MM.1S (cell line): ENCODE measurements around the gene MS4A14.

Experiments used
- DNase-seq: peaks from one replicate; pipeline ENCODE4 v3.0.0-alpha.2; 2015
- H2AFZ ChIP-seq: fragments of 300-600 bp; sonication (generic); 2 replicates; pipeline ENCODE4 v1.6.0; 2016; ENCODE audit warnings: antibody characterized with exemption, low read length
- H3F3A ChIP-seq: fragments of 300-600 bp; sonication (generic); 2 replicates; pipeline ENCODE4 v1.6.1; 2016; ENCODE audit warnings: mild to moderate bottlenecking, antibody characterized with exemption, low read length, moderate library complexity, mixed read lengths; ENCODE audit not compliant: insufficient read depth
- H3K27ac ChIP-seq: fragments of 300-600 bp; sonication (generic); 2 replicates; pipeline ENCODE4 v1.5.1; 2016; ENCODE audit warnings: mild to moderate bottlenecking, low read length
- H3K27me3 ChIP-seq: fragments of 300-600 bp; sonication (generic); replicated peaks from 2 replicates; pipeline ENCODE4 v1.6.0; 2016; ENCODE audit warnings: low read length; ENCODE audit not compliant: insufficient read depth
- H3K36me3 ChIP-seq: fragments of 300-600 bp; sonication (generic); replicated peaks from 2 replicates; pipeline ENCODE4 v1.6.1; 2016; ENCODE audit warnings: mild to moderate bottlenecking, low read length, mixed read lengths; ENCODE audit not compliant: insufficient read depth
- H3K4me1 ChIP-seq: fragments of 300-600 bp; sonication (generic); 2 replicates; pipeline ENCODE4 v1.6.1; 2016; ENCODE audit warnings: low read length, mixed read lengths
- H3K4me2 ChIP-seq: fragments of 300-600 bp; sonication (generic); 2 replicates; pipeline ENCODE4 v1.6.0; 2016; ENCODE audit warnings: low read depth, low read length
- H3K4me3 ChIP-seq: fragments of 300-600 bp; sonication (generic); 2 replicates; pipeline ENCODE4 v1.5.1; 2016; ENCODE audit warnings: low read length, mixed read lengths
- H3K79me2 ChIP-seq: fragments of 300-600 bp; sonication (generic); 2 replicates; pipeline ENCODE4 v1.6.1; 2016; ENCODE audit warnings: mixed run types, low read length, mixed read lengths
- H3K9ac ChIP-seq: fragments of 300-600 bp; sonication (generic); 2 replicates; pipeline ENCODE4 v1.6.1; 2016; ENCODE audit warnings: low read length, mixed read lengths
- H3K9me2 ChIP-seq: fragments of 300-600 bp; sonication (generic); replicated peaks from 2 replicates; pipeline ENCODE4 v1.6.1; 2016; ENCODE audit warnings: mild to moderate bottlenecking, low read length, mixed read lengths; ENCODE audit not compliant: insufficient read depth
- H3K9me3 ChIP-seq: fragments of 300-600 bp; sonication (generic); replicated peaks from 2 replicates; pipeline ENCODE4 v1.6.1; 2016; ENCODE audit warnings: mild to moderate bottlenecking, low read length, mixed read lengths; ENCODE audit not compliant: insufficient read depth
- H4K20me1 ChIP-seq: fragments of 300-600 bp; sonication (generic); 2 replicates; pipeline ENCODE4 v1.6.1; 2016; ENCODE audit warnings: mild to moderate bottlenecking, low read length, moderate library complexity, mixed read lengths; ENCODE audit not compliant: insufficient read depth
- EZH2 ChIP-seq: fragments of 300-600 bp; sonication (generic); optimal IDR thresholded peaks from 2 replicates; pipeline ENCODE3; 2017; ENCODE audit warnings: low read depth, mild to moderate bottlenecking, antibody characterized with exemption, low read length, mixed read lengths
- EZH2phosphoT487 ChIP-seq: fragments of 300-600 bp; sonication (generic); IDR thresholded peaks from 2 replicates; pipeline ENCODE4 v1.6.1; 2018; ENCODE audit warnings: antibody characterized with exemption, low read length
- TF ChIP-seq, protein P1 (sequence below): fragments of 300-600 bp; sonication (generic); IDR thresholded peaks from 2 replicates; pipeline ENCODE4 v1.5.1; 2016; ENCODE audit warnings: antibody characterized with exemption, low read length, mixed read lengths

Gene MS4A14, protein sequence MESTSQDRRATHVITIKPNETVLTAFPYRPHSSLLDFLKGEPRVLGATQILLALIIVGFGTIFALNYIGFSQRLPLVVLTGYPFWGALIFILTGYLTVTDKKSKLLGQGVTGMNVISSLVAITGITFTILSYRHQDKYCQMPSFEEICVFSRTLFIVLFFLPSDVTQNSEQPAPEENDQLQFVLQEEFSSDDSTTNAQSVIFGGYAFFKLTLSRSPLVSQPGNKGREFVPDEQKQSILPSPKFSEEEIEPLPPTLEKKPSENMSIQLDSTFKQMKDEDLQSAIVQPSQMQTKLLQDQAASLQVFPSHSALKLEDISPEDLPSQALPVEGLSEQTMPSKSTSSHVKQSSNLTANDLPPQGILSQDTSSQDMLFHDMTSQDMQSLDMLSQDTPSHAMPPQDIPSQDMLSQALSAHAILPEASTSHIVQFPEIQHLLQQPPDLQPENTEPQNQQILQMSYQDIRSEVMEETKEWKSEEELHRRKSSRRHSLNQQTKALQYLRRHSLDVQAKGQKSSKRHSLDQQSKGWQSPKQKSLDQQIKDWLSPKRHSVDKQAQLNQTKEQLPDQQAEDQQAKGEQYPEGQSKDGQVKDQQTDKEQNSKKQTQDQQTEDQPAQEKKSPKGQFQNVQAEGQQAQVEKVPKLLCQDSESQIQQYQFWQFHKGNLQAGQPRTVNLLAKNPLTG

DNA sequence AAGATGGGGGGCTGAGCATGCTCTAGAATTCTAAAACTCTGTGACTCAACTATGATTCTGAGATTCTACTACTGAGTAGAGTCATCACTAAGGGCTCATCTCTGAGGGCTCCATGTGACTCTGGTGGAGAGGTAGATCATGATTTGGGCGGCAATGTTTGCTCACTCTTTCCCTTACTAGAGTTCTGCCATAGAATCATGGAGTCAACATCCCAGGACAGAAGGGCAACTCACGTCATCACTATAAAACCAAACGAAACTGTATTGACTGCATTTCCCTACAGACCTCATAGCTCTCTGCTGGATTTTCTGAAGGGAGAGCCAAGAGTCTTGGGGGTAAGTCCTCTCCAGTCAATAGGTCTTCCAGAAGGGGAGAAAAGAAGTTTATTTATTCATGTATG, at the start of gene MS4A14:
Gene MS4A14 (plus strand): TSS at position 78 of the 400 bp plus-strand sequence. CDS start 120 bp downstream, at position 198.
- no peak within 1 kb of the TSS for H3K27ac ChIP-seq
- H3K9me2 ChIP-seq = no peaks in the 10 kb centered on the region
- H3K4me3 ChIP-seq = no peak within 1 kb of the TSS
- TF ChIP-seq EZH2phosphoT487 (no peak), EZH2 (no peak)
- TF ChIP-seq, protein P1, sequence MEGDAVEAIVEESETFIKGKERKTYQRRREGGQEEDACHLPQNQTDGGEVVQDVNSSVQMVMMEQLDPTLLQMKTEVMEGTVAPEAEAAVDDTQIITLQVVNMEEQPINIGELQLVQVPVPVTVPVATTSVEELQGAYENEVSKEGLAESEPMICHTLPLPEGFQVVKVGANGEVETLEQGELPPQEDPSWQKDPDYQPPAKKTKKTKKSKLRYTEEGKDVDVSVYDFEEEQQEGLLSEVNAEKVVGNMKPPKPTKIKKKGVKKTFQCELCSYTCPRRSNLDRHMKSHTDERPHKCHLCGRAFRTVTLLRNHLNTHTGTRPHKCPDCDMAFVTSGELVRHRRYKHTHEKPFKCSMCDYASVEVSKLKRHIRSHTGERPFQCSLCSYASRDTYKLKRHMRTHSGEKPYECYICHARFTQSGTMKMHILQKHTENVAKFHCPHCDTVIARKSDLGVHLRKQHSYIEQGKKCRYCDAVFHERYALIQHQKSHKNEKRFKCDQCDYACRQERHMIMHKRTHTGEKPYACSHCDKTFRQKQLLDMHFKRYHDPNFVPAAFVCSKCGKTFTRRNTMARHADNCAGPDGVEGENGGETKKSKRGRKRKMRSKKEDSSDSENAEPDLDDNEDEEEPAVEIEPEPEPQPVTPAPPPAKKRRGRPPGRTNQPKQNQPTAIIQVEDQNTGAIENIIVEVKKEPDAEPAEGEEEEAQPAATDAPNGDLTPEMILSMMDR = no peak
- DNase-seq = no peak
- H2AFZ ChIP-seq = no peak within 1 kb of the TSS
- no peaks in the 10 kb centered on the region for H3K79me2 ChIP-seq
- no peaks in the 10 kb centered on the region for H3F3A ChIP-seq
- no peaks in the 10 kb centered on the region for H3K27me3 ChIP-seq
- no peaks in the 10 kb centered on the region for H4K20me1 ChIP-seq
- no peaks in the 10 kb centered on the region for H3K4me1 ChIP-seq
- H3K36me3 ChIP-seq = no peaks in the 10 kb centered on the region
- H3K4me2 ChIP-seq = no peak within 1 kb of the TSS
- no peaks in the 10 kb centered on the region for H3K9me3 ChIP-seq
- H3K9ac ChIP-seq = no peak within 1 kb of the TSS

DNA sequence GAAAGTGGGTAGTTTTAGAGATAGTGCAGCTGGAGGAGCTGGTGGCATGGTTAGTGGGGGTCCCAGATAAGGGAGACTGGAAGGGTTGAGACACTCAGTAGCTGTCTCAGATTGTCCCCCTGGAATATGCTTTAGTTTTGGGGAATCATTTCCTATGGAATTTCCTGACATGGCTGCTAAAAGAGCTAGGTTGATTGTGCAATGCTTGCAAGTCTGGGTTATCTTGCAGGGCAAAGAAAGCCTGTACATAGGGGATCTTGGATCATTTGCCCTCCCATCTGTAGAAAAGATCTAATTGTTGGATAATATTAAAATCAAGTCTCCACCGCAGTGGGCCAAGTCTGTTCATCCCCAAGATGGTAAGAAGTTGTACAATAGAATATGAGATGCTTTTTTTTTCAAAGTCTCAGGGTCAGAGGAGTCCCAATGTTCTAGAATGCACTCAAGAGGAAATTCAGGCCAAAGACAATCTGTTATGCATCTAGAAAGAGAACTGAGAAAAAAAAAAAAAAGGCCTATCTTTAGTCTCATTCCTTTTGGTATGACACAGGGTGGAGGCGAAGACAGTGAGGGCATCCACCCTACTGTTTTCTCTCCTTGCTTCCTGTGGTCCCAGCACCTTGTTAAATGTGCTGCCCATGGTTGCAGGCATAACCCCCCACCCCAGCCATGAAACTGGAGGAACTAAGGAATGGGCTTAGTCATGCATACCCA, 49.0 kb upstream of the MS4A14 start:
- no peak overlapping the region for H3K4me3 ChIP-seq
- no peak overlapping the region for H2AFZ ChIP-seq
- H3K9me3 ChIP-seq = no peaks in the 10 kb centered on the region
- H3K4me1 ChIP-seq = no peaks in the 10 kb centered on the region
- H3K27ac ChIP-seq = no peak overlapping the region
- no peaks in the 10 kb centered on the region for H3F3A ChIP-seq
- no peaks in the 10 kb centered on the region for H3K79me2 ChIP-seq
- H3K27me3 ChIP-seq = no peaks in the 10 kb centered on the region
- DNase-seq = no peak
- TF ChIP-seq EZH2phosphoT487 = no peak
- TF ChIP-seq, protein P1 = no peak
- no peak for TF ChIP-seq EZH2
- no peaks in the 10 kb centered on the region for H4K20me1 ChIP-seq
- no peaks in the 10 kb centered on the region for H3K36me3 ChIP-seq
- H3K9ac ChIP-seq = no peak overlapping the region
- no peaks in the 10 kb centered on the region for H3K9me2 ChIP-seq
- H3K4me2 ChIP-seq = no peak overlapping the region

DNA sequence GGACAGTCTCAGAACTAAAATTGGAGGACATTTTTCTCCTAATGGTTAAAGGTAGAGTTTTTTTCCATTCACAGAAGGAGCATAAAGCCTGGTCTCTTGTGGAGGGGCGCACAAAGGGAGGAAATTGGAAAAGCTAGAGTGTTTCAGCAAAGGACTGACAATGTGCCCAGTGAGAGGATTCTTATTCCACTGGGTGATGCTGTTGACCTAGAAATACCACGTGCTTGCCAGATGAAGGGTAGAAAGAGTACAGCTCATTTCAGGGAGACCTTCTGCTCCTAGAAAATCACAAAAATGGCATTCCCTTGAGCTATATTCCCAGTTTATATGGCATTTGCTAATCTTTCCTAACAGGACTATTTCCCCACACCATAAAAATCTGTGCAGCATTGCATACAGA, 48.1 kb upstream of the MS4A14 start:
- Histone ChIP-seq H3K9ac (no peak overlapping the region), H3K27ac (no peak overlapping the region), H3K9me3 (no peaks in the 10 kb centered on the region), H3K4me1 (no peaks in the 10 kb centered on the region), H4K20me1 (no peaks in the 10 kb centered on the region), H3K79me2 (no peaks in the 10 kb centered on the region), H3K9me2 (no peaks in the 10 kb centered on the region), H3K4me3 (no peak overlapping the region), H3K4me2 (no peak overlapping the region), H3K27me3 (no peaks in the 10 kb centered on the region), H2AFZ (no peak overlapping the region), H3K36me3 (no peaks in the 10 kb centered on the region), H3F3A (no peaks in the 10 kb centered on the region)
- DNase-seq = no peak
- TF ChIP-seq EZH2 (no peak), EZH2phosphoT487 (no peak)
- TF ChIP-seq, protein P1 = no peak
